GM12872 (cell line): Measurements from ENCODE around the gene MME.

Source experiments
- CTCF ChIP-seq: IDR thresholded peaks from 3 replicates; pipeline ENCODE4 v1.5.1; 2011; ENCODE audit warnings: low read depth, mild to moderate bottlenecking, low read length, moderate library complexity; ENCODE audit not compliant: insufficient read depth

Gene MME

GRCh38 chr3:155070316-155070715 lies 9.8 kb upstream of the MME start:
- TF ChIP-seq CTCF, result no peak

- no peak for TF ChIP-seq CTCF
These were observed 9.2 kb upstream of the MME start for GRCh38 chr3:155070932-155071387.

GRCh38 chr3:155075200-155075599 lies 4.9 kb upstream of the MME start:
- TF ChIP-seq CTCF, result no peak

- no peak for TF ChIP-seq CTCF
These were observed 3.2 kb upstream of the MME start for GRCh38 chr3:155076888-155077287.

- TF ChIP-seq CTCF, result no peak
These were observed 1.2 kb upstream of the MME start for GRCh38 chr3:155078711-155079467.

- TF ChIP-seq CTCF, result no peak
These were observed 712 bp upstream of the MME start for GRCh38 chr3:155079468-155079745.

- no peak for TF ChIP-seq CTCF
These were observed 573 bp downstream of the MME start for GRCh38 chr3:155080692-155081091.

- no peak for TF ChIP-seq CTCF
These were observed 3.3 kb downstream of the MME start for GRCh38 chr3:155083313-155083905.
